Measurements from ENCODE around the gene REPS2.
A peak's percentile ranks its signal among the peaks of the same experiment; 100 is the strongest.

The REPS2 gene

DNA sequence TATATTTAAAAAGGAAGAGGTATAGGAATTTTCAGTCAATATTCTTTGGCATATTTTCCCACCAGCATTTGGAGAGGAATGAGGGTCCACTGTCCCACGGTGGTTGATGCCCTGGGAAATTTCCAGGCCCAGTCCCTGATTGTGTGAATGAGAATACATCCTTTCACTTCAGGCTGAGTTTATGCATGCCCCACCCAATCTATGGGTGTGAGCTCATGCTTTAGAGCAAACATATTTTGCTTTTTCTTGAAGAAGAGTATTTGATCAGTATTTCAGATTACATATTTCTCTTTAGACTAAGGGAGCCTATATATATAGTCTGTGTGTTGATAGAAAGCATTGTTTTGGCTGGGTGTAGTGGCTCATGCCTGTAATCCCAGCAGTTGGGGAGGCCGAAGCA is 77.2 kb downstream of the REPS2 start:
- no peak overlapping the region for H3K4me3 ChIP-seq (ENCODE audit: low read depth, low read length)
- no peak for DNase-seq (ENCODE audit: low read depth)
- TF ChIP-seq, protein P1, sequence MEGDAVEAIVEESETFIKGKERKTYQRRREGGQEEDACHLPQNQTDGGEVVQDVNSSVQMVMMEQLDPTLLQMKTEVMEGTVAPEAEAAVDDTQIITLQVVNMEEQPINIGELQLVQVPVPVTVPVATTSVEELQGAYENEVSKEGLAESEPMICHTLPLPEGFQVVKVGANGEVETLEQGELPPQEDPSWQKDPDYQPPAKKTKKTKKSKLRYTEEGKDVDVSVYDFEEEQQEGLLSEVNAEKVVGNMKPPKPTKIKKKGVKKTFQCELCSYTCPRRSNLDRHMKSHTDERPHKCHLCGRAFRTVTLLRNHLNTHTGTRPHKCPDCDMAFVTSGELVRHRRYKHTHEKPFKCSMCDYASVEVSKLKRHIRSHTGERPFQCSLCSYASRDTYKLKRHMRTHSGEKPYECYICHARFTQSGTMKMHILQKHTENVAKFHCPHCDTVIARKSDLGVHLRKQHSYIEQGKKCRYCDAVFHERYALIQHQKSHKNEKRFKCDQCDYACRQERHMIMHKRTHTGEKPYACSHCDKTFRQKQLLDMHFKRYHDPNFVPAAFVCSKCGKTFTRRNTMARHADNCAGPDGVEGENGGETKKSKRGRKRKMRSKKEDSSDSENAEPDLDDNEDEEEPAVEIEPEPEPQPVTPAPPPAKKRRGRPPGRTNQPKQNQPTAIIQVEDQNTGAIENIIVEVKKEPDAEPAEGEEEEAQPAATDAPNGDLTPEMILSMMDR (conservative IDR thresholded peaks at IDR 0.05; ENCODE audit: low read depth, low read length): no peak

- no peak overlapping the region for H3K4me3 ChIP-seq (ENCODE audit: low read depth, low read length)
- peak; percentile 39 for DNase-seq (ENCODE audit: low read depth)
Measured at GRCh38 chrX:17024886-17025285, 78.4 kb downstream of the REPS2 start.

GRCh38 chrX:17025621-17026302 is 79.3 kb downstream of the REPS2 start:
- TF ChIP-seq, protein P1 (conservative IDR thresholded peaks at IDR 0.05; ENCODE audit: low read depth, low read length): no peak
- DNase-seq (ENCODE audit: low read depth): no peak
- H3K4me3 ChIP-seq (ENCODE audit: low read depth, low read length): no peak overlapping the region

More at GRCh38 chrX:17024886-17025285, 78.4 kb downstream of the REPS2 start:
- TF ChIP-seq, protein P1 (conservative IDR thresholded peaks at IDR 0.05; ENCODE audit: low read depth, low read length): no peak

DNA sequence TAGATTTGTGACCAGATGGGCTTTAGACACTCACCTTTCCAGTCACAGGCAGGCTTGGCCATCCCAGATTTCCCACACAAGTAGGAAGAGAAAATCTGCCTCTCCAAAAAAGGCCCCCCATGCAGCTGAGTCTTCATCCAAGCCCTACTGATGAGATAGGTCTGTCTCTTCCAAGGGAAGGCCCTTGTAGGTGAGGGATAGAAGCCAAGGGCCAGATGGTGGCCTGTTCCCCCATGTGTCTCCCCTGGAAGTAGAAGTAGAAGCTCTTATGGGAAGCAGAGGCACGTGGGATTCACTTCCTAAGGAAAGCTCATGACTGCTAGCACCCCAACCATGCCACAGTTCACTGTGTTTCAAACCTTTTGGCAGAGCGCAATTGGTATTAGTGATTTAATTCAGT is 81.5 kb downstream of the REPS2 start:
- TF ChIP-seq, protein P1 (conservative IDR thresholded peaks at IDR 0.05; ENCODE audit: low read depth, low read length): no peak
- DNase-seq (ENCODE audit: low read depth): no peak
- H3K4me3 ChIP-seq (ENCODE audit: low read depth, low read length): no peak overlapping the region

DNA sequence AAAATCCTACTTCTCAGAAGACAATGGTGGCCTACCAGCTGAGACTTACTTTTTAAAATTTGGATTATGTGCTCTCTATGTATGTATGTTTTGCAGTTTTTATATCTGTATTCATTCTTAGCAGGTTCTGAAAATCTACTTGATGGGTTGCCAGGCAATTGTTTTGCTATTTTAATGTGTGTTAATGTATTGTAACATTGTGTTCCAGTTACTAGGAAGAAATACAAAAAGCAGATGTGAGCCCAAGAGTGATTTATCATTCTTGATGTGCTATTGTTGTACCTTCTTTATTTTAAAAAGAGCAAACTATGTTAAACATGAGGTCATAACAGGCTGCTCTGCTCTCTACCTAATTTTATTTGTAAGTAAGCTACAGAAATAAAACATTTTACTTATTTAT is 81.9 kb downstream of the REPS2 start:
- H3K4me3 ChIP-seq (ENCODE audit: low read depth, low read length): no peak overlapping the region
- DNase-seq (ENCODE audit: low read depth): no peak
- TF ChIP-seq, protein P1 (conservative IDR thresholded peaks at IDR 0.05; ENCODE audit: low read depth, low read length): no peak

DNA sequence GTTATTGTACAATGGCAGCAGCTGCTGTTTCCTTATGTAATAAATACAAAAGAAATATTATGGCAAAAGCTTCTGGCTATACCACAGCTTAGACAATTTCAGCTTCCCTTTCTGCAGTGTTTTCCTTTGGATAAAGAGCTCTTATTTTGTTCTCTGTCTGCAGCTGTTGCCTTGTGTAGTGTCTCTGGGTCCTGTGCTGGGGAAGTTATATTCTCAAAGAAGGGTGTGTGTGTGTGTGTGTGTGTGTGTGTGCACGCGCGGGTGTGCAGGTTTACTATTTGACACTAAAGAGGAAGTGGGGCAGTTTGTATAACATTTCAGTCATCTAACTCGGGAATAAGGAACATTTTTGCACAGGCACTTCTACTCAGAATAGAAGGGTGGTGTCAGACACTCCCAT is 83.6 kb downstream of the REPS2 start:
- TF ChIP-seq, protein P1 (conservative IDR thresholded peaks at IDR 0.05; ENCODE audit: low read depth, low read length): no peak
- no peak for DNase-seq (ENCODE audit: low read depth)
- H3K4me3 ChIP-seq (ENCODE audit: low read depth, low read length): no peak overlapping the region
